ENCODE measurements around the gene BCL7B. TPM values are rescaled to one million over a fixed set of nuclear protein-coding genes. Genes with fewer than 3 reads are reported as not detected.

Gene BCL7B
- total and polyA plus RNA-seq, 2 of the 13 experiments (the other 11 are each of a cell fraction or from before 2014, with no cell fraction given): 24.3 to 38.2 TPM

- TF ChIP-seq PRDM4 (CRISPR knock-in tag; IDR thresholded peaks at IDR 0.05; ENCODE audit: borderline replicate concordance) (no peak), RFXAP (CRISPR knock-in tag; IDR thresholded peaks at IDR 0.05; ENCODE audit: borderline replicate concordance) (no peak), MEF2D (CRISPR knock-in tag; IDR thresholded peaks at IDR 0.05) (0 out of 2 replicates have a peak, but pooled peaks have one; percentile 11), NFATC3 (CRISPR knock-in tag; IDR thresholded peaks at IDR 0.05) (peak; percentile 74; the same call in 1 of the 2 replicates), ZNF770 (CRISPR knock-in tag; IDR thresholded peaks at IDR 0.05) (peak; percentile 66), HHEX (CRISPR knock-in tag; IDR thresholded peaks at IDR 0.05) (no peak), ZNF883 (CRISPR knock-in tag; IDR thresholded peaks at IDR 0.05; ENCODE audit: not compliant biosample characterization) (no peak), NFKB2 (CRISPR knock-in tag; IDR thresholded peaks at IDR 0.05; ENCODE audit: borderline replicate concordance) (no peak; the same call in 1 of the 2 replicates), KDM2A (CRISPR knock-in tag; IDR thresholded peaks at IDR 0.05; ENCODE audit: borderline replicate concordance, low read depth) (no peak; the same call in 1 of the 2 replicates), ELF1 (CRISPR knock-in tag; IDR thresholded peaks at IDR 0.05) (no peak), ZNF709 (CRISPR knock-in tag; IDR thresholded peaks at IDR 0.05) (no peak), ZNF17 (CRISPR knock-in tag; IDR thresholded peaks at IDR 0.05) (no peak), ZNF280B (CRISPR knock-in tag; IDR thresholded peaks at IDR 0.05; ENCODE audit: borderline replicate concordance) (no peak), ZNF740 (CRISPR knock-in tag; IDR thresholded peaks at IDR 0.05) (no peak), ATRX (CRISPR knock-in tag; IDR thresholded peaks at IDR 0.05; ENCODE audit: borderline replicate concordance) (no peak), ZNF839 (CRISPR knock-in tag; IDR thresholded peaks at IDR 0.05; ENCODE audit: borderline replicate concordance) (no peak), ZNF766 (CRISPR knock-in tag; IDR thresholded peaks at IDR 0.05; ENCODE audit: borderline replicate concordance) (no peak), ELF4 (CRISPR knock-in tag; IDR thresholded peaks at IDR 0.05; ENCODE audit: borderline replicate concordance) (no peak), ZNF550 (CRISPR knock-in tag; IDR thresholded peaks at IDR 0.05; ENCODE audit: borderline replicate concordance) (no peak), ZNF713 (CRISPR knock-in tag; IDR thresholded peaks at IDR 0.05) (no peak), KDM3A (CRISPR knock-in tag; IDR thresholded peaks at IDR 0.05; ENCODE audit: low read depth) (0 out of 2 replicates have a peak, but pooled peaks have one; percentile 8), ZNF598 (CRISPR knock-in tag; IDR thresholded peaks at IDR 0.05; ENCODE audit: borderline replicate concordance) (peak; percentile 29; the same call in 1 of the 2 replicates), SYNCRIP (IDR thresholded peaks at IDR 0.05; ENCODE audit: insufficient read depth, low read depth, low read length) (no peak), NR2F2 (IDR thresholded peaks at IDR 0.05; ENCODE audit: borderline replicate concordance, low read depth) (no peak)
These were observed 20.3 kb upstream of the BCL7B start (continued) for GRCh38 chr7:73577627-73578341.
